Fibroblast of upper back skin (primary cell): ENCODE measurements around the gene CACTIN.
"Not testable (repeated sequence)": the region's sequence is repeated elsewhere in the genome, so short reads cannot be mapped to it uniquely, and the experiment has no call there.

Experiments used
- DNase-seq: peaks from one replicate; pipeline ENCODE4 v3.0.0-alpha.2; 2013

The CACTIN gene

DNA sequence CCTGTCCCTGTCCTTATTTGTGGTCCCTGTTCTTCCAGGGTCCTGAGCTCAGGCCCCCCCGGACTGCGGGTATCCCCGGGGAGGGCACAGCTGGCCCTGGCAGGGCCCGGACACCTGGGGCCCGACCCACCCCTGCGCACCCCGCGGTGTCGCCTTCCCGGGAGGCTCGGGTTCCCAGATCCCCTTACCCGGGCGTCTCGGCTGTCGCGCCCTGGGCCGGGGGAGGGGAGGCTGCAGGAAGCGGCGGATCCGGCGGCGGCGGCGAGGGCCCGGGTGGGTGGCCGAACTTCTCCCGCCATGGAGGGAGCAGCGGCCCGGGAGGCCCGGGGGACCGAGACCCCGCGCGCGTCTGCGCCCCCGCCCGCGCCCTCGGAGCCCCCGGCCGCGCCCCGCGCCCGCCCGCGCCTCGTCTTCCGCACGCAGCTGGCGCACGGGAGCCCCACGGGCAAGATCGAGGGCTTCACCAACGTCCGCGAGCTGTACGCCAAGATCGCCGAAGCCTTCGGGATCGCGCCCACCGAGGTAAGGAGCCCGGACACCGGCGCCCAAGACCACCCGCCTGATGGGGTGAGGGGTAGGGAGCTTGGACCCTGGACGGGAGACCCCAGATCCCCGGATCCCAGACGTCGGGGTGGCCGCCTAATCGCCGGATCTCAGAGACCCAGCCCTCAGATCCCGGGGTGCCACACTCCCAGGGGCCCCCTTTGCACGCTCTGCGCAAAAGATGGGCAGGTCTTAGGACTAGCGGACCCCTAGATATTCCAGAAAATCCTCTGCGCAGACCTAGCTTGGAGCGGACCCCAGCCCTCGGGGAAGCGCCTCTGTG is 41.1 kb downstream of the CACTIN start, which contains the start of gene GIPC3:
Gene GIPC3, plus strand, starts transcription at position 178 of the 826 bp plus-strand sequence. Its CDS starts 120 bp downstream, at position 298.
- no peak for DNase-seq

DNA sequence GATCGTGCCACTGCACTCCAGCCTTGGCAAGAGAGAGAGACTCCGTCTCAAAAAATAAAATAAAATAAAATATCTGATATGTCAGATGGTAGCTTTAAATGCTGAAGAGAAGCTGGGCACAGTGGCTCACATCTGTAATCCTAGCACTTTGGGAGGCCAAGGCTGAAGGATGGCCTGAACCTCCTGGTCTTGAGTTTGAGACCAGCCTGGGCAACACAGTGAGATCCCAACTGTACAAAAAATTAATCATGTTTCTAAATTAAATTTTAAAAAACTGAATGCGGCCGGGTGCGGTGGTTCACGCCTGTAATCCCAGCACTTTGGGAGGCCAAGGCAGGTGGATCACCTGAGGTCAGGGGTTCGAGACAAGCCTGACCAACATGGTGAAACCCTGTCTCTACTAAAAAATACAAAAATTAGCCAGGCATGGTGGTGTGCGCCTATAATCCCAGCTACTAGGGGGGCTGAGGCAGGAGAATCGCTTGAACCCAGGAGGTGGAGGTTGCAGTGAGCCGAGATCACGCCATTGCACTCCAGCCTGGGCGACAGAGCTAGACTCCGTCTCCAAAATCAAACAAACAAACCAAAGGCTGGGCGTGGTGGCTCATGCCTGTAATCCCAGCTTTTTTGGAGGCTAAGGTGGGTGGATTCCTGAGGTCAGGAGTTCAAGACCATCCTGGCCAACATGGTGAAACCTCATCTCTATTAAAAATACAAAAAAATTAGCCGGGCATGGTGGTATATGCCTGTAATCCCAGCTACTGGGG is 42.4 kb downstream of the CACTIN start:
- DNase-seq = not testable (repeated sequence)

DNA sequence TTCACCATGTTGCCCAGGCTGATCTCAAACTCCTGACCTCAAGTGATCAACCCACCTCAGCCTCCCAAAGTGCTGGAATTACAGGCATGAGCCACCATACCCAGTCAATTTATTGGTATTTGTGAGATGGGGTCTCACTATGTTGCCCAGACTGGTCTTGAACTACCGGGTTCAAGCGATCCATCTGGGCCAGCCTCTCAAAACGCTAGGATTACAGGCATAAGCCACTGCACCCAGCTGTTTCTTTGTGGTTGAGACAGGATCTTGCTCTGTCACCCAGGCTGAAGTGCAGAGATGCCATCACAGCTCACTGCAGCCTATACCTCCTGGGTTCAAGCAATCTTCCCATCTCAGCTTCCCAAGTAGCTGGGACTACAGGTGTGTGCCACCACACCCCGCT is 44.8 kb downstream of the CACTIN start:
- not testable (repeated sequence) for DNase-seq

DNA sequence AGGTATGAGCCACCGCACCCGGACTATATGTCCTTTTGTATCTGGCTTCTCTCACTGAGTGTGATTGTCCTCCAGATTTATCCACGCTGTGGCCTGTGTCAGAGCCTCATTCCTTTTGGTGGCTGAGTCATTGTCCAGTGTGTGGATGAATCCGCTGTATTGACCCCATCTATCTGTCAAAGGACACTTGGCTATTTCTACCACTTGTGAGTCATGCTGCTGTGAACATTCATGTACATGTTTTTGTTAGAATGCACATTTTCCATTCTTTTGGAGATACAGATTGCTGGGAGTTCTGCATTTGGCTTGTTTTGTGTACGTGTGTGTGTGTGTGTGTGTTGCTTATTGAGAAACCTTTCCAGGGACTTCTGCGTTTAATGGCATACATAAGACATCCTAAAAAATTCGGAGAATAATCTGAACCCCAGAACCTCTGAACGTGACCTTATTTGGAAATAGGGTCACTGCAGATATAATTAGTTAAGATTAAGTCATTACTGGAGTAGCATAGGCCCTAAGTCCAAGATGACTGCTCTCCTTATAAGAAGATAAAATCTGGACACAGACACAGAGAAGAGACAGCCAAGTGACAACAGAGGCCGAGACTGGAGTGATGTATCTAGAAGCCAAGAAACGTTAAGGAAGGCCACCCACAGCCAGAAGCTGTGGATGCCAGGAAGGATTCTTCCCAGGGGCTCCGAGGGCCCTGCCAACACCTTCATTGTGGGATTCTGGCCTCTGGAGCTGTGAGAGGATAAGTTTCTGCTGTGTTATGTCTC is 46.2 kb downstream of the CACTIN start:
- peak; percentile 88 for DNase-seq

DNA sequence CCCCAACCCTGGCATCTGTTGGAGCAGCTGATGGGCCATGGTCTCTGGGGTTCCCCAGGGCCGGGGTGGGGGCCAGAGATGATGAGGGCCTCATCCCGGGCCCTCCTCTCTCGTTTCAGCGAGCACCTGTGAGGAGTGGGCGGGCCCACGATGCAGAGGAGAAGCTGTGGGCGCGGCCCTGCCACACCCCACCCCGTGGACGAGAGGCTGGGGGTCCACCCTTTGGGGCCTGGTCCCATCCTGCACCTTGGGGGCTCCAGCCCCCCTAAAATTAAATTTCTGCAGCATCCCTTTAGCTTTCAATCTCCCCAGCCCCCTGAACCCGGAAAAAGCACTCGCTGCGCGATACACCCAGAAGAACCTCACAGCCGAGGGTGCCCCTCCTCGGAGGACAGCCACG is 48.2 kb downstream of the CACTIN start:
- no peak for DNase-seq

DNA sequence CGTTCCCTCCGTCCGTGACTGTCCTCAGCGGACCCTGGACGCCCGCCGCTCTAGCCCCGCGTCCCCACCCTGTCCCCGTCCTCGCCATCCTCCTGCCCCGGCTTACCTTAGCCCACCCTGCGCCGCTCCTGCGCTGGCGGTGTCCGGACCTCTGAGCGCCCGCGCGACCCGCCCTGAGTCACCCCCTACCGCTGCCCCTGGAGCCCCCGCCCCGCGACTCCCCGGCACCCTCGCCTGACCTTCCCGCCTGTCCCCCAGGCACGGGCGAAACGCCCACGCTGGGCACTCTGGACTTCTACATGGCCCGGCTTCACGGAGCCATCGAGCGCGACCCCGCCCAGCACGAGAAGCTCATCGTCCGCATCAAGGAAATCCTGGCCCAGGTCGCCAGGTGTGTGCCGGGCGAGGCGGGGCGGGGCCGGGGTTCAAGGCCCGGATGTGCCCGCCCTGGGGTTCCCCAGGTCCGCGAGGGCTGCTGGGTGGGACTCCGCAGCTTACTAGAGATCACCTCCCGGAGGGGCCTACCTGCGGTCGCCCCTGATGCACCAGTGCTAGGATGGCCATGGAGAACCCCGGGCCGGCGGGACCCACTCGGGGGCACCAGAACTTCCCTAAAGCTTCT is 48.8 kb downstream of the CACTIN start:
- no peak for DNase-seq

DNA sequence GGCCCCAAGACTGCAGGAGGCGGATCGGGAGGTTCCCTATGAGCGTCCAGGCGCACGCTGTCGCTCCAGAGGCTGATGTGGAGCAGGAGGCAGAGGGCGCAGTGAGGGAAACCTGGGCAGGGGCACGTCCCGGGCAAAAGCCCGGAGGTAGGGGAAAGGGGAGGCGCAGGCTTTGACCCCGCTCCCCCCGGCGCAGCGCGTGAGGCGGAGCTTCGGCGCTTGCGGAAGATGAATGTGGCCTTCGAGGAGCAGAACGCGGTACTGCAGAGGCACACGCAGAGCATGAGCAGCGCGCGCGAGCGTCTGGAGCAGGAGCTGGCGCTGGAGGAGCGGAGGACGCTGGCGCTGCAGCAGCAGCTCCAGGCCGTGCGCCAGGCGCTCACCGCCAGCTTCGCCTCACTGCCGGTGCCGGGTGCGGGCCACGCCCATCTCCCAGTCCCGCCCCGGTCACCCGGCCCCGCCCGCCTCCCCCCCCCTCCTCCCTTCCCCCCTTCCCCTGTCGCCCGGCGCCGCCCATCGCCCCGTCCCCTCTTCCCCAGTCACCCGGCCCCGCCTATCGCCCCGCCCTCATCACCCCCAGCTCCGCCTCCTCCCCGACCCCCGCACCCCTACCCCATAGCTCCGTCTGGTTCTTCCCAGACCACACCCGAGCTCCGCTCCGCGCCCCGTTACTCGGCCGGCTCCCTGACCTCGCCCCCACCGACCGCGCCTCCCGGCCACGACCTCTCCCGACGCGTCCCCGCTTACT is 49.7 kb downstream of the CACTIN start:
- peak; percentile 66 for DNase-seq

DNA sequence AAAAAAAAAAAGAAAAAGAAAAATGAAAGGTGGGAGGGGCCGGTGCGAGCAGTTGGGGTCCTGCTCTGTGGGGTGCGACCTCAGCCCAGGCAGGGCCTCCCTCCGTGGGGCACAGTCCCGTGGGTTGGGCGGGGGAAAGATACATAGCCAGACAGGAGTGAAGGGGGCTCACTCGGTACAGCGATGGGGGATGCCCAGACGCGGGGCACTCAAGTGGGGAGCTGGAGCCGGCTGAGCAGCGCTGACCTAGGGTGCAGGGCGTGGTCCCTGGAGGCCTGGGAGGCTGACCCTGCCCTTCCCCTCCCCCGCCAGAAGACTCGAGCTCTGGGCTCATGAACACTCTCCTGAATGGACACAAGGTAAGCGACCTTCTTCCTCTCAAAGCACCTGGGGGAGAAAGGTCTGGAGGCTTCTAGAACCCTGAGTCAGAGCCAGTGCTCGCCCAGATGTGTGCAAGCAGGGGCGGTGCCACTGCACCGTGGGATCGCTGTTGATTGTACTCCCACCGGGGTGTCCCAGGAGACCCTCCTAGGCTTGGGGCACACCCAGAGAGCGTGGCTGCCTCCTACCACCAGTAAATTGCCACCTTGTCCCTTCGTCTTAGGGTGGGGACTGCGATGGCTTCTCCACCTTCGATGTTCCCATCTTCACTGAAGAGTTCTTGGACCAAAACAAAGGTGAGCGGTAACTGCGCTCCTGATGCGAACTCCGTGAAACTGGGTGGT is 50.5 kb downstream of the CACTIN start:
- no peak for DNase-seq

DNA sequence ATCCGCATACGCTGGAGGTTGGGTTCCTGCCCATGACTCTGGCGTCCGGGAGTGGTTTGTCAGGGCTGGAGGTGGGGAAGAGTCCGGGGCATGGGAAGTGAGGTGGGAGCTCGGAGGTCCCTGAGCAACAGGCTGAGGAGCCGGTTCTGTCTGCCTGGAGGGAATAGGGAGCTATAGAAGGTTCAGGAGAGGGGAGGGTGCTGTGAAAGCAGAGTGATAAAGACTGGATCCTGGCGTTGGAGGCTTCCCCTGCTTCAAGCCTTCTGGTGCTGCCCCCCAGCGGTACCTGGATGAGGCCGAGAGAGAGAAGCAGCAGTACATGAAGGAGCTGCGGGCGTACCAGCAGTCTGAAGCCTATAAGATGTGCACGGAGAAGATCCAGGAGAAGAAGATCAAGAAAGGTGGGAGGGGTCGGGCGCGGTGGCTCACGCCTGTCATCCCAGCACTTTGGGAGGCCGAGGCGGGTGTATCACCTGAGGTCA is 51.3 kb downstream of the CACTIN start:
- DNase-seq = no peak

DNA sequence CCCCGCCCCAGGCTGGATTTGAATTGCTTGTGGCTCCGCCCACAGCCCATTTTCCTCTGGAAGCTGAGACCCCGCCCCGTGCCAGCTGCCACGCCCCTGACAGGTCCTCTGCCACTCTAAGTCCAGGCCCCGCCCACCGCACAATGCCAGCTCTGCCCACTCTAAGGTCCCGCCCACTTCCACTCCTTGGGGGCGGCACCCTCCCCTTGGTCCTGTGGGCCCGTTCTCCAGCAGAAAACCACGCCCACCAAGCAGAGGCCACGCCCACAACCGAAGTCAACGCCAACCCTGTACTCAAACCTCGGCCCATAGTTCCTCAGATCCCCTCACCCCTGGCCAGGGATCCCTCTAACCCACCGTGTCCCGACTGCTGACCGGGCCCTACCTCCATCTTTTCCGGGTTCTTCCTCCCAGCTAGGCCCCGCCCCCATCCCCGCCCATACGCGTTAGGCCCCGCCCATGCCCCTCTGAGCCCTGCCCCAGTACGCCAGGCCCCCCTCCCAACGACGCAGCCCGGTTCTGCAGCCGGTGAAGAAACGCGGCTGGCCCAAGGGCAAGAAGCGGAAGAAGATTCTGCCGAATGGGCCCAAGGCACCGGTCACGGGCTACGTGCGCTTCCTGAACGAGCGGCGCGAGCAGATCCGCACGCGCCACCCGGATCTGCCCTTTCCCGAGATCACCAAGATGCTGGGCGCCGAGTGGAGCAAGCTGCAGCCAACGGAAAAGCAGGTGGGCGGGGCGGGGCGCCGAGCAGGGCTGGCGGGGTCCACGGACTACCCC is 52.5 kb downstream of the CACTIN start:
- peak; percentile 89 for DNase-seq

DNA sequence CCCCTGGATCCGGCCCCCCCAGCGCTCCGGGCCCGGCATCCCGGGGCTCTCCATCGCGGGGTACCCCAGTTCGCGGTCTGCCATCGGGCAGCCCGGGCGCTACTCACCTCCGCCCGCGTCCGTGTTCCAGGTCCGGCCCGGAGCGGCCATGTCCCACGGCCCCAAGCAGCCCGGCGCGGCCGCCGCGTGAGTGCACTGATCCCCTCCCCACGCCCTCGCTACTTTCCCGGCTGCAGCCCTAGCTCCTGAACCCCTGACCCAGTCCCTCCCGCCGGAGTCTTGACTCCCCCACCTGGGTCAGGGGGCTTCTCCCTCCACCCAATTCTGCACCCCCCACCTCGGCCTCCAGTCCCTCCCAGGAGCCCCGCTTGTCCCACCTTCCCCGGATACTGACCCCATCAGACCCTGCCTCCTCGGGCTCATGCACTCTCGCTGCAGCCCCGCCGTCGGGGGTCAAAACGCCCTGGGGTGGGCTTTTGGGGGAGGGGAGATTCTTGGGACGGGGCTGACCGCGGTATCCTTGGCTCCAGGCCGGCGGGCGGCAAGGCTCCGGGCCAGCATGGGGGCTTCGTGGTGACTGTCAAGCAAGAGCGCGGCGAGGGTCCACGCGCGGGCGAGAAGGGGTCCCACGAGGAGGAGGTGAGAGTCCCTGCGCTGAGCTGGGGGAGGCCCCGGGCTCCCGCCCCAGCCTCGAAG is 53.3 kb downstream of the CACTIN start:
- DNase-seq = no peak

DNA sequence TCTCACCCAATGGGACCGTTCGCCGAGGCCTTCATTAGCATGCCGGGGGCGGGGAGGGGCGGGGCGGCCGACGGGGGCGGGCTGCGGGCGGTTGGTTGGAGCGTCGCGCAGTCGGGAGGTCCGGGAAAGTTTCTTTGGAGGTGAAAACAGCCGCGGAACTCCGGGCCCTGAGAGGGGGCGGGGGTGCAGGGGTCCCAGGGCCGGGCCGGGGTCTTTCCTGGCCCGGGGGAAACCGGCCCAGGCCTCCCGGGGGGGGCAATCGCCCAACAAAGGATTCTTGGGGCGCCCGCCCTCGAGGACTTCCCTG is 53.8 kb downstream of the CACTIN start, which contains the start of gene HMG20B:
Gene HMG20B, plus strand, starts transcription at position 90 of the 307 bp plus-strand sequence. CDS start 366 bp downstream, outside the sequence.
- DNase-seq = no peak

DNA sequence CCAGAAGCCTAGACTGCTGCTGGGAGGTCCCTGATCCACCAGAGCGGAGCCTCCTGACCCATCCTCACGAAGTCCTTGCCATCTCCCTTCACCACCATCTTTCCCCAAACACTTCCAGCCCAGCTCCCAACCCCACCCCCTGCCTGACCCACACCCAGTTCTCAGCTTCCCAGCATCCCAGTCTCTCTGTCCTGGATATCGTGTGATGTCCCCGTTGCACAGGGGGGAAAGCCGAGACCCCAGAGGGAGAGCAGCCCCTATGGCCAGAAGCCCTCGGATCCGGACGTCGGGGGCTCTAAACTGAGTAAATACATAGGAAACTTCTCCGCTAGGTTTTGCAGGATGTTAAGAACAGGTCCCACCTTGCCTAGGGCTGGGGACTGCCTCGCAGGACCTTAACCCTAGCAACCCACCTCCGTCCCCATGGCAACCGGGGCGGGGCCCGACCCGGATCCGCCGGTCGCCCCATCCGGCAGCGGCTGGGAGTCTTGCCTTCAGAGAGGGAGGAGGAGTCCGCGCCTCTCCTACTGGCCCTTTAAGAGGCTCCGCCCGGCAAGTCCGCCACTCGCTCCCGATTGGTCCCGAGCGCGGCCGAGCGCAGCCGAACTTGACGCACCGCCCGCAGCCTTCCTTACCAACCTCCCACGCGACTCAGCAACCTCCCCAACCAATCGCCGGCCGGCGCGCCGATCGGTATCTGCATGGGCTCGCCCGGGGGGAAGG is 54.3 kb downstream of the CACTIN start:
- DNase-seq = peak; percentile 100

DNA sequence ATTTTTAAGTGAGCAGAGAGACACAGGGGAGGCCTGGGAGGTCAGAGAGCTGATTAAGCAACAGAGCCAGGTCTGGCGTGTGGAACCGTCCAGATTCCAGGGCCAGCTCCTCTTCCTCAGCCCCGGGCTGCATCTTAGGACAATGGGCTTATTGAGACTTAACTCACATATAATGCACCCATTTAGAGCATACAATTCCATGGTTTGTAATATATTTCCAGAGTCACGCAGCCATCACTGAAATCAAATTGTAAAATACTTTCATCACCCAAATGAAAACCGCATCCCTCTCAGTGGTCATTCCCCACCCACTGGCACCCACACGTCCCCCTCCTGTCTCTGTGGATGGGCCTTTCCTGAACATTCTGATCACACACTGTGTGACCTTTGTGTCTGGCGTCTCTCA is 56.0 kb downstream of the CACTIN start:
- DNase-seq = no peak

DNA sequence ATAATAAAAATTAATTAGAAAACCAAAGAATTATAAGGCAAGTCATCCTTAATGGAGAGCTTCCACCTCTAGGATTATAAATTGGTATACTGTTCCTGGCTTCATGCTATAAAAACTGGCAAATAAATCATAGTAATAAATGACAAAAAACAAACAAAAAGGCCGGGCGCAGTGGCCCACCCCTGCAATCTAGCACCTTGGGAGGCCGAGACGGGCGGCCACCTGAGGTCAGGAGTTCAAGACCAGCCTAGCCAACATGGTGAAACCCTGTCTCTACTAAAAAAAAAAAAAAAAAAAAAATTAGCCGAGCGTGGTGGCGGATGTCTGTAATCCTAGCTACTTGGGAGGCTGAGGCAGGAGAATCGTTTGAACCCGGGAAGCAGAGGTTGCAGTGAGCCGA is 56.5 kb downstream of the CACTIN start:
- not testable (repeated sequence) for DNase-seq

DNA sequence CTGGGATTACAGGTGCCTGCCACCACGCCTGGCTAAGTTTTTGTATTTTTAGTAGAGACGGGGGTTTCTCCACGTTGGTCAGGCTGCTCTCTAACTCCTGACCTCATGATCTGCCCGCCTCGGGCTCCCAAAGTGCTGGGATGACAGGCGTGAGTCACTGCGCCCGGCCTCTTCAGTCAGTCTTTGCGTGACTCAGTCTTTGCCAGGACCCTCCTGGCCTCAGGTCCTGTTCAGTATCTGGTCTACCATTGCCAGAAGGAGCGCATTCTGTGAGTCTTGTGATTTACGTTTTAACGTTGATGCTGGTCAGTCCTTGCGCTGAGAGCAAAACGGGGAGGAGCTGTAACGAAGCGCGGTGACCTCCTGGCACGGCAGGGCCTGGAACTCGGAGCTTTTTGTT is 61.5 kb downstream of the CACTIN start:
- DNase-seq = peak; percentile 40

DNA sequence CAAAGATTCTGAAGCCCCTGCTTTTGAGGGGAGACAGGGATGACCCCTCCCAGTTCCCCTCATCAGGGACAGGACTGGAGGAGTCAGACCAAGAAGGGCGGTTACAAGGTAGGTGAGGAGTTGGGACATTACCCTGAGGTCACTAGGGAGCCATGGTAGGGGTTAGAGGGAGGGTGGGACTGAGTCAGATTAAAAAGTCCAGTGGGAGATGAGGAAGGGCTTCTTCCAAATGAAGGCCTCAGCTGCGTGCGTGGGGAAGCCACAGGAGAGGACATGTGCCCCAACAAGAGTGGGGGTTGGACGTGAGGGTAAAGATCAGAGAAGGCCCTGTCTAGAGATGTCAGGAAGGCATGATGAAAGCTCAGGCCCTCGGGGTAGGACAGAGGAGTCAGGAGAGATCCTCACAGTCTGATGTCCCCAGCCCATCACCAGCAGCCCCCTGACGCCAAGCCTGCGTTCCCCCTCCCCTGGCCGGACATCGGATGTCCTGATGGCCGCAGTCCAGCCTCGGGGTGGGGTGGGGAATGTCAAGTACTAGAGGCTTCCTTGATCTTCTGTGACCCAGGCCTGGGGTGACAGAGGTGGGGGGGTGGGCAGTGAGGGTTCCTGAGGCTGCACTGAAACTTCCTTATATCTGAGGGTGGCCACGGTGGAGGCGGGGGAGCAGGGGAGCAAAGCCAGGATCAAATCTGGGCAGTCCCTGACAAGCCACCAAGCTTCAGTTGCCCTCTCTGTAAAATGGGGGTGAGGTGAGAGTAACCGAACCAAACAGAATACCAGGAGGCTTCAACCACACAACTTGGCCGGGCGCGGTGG is 62.7 kb downstream of the CACTIN start:
- DNase-seq = no peak
